H1 (cell line): ENCODE measurements around the gene LRRK1. TPM values are rescaled to one million over a fixed set of nuclear protein-coding genes. Genes with fewer than 3 reads are reported as not detected.

Source experiments
- CTCF ChIA-PET: fragments of 300-600 bp; sonication (Branson Sonifier 250); formaldehyde crosslinking; loops from one replicate; lab custom pipeline; 2021; ENCODE audit not compliant: partially characterized antibody; lab: Charles Lee
- POLR2A ChIA-PET: fragments of 300-600 bp; sonication (Branson Sonifier 250); formaldehyde crosslinking; loops from one replicate; lab custom pipeline; 2021; ENCODE audit warnings: inconsistent platforms; ENCODE audit not compliant: partially characterized antibody; lab: Charles Lee
- DNase-seq, 2 experiments: peaks; one replicate each; pipeline versions ENCODE4 v3.0.0 to v3.0.0-alpha.2; 2010 to 2022; ENCODE audit warnings: low spot score in 2 of 2, low read depth in 1 of 2, mixed read lengths in 1 of 2
- FAIRE-seq: peaks from 2 replicates; lab custom pipeline; 2011; peaks lifted over from hg19 to GRCh38; lab: Jason Lieb, UNC
- H2AFZ ChIP-seq: 2 replicates; pipeline ENCODE4 v1.8.1; 2012; ENCODE audit warnings: low read length, inconsistent platforms
- H2AK5ac ChIP-seq: 2 replicates; pipeline ENCODE4 v1.6.1; 2013; ENCODE audit warnings: low read depth, low read length
- H2BK120ac ChIP-seq: replicated peaks from 2 replicates; pipeline ENCODE3; 2013; ENCODE audit warnings: low read depth, low read length, inconsistent platforms
- H2BK12ac ChIP-seq: 2 replicates; pipeline ENCODE4 v1.6.1; 2013; ENCODE audit warnings: low read depth, low read length
- H2BK15ac ChIP-seq: 2 replicates; pipeline ENCODE4 v1.6.1; 2013; ENCODE audit warnings: low read length
- H2BK20ac ChIP-seq: 2 replicates; pipeline ENCODE4 v1.6.1; 2013; ENCODE audit warnings: low read length
- H2BK5ac ChIP-seq: 2 replicates; pipeline ENCODE4 v1.6.1; 2013; ENCODE audit warnings: low read depth, low read length
- H3K14ac ChIP-seq: 2 replicates; pipeline ENCODE4 v1.6.1; 2013; ENCODE audit warnings: inconsistent platforms; ENCODE audit not compliant: insufficient read length
- H3K18ac ChIP-seq: 2 replicates; pipeline ENCODE4 v1.6.1; 2013; ENCODE audit warnings: low read length; ENCODE audit errors: extremely low read depth
- H3K23ac ChIP-seq: 2 replicates; pipeline ENCODE4 v1.6.1; 2013; ENCODE audit warnings: inconsistent platforms; ENCODE audit not compliant: insufficient read length
- H3K23me2 ChIP-seq: 2 replicates; pipeline ENCODE4 v1.6.1; 2013; ENCODE audit warnings: low read depth, low read length
- H3K27ac ChIP-seq: 2 replicates; pipeline ENCODE4 v1.6.1; 2011; ENCODE audit warnings: low read depth, low read length, inconsistent platforms
- H3K27me3 ChIP-seq, 4 experiments: replicated peaks in 1 of 4; 1 replicate in 1 of 4; 2 replicates in 3 of 4; pipeline versions ENCODE4 v1.6.1 to v1.8.1; 2011 to 2013; ENCODE audit warnings: low read length in 3 of 4, mild to moderate bottlenecking in 3 of 4, inconsistent platforms in 2 of 4, mixed read lengths in 2 of 4, moderate library complexity in 1 of 4; ENCODE audit not compliant: control insufficient read depth in 3 of 4, insufficient read depth in 3 of 4; ENCODE audit errors: extremely low read depth in 1 of 4
- H3K36me3 ChIP-seq, 4 experiments: 2 replicates each; pipeline versions ENCODE4 v1.6.1 to v1.8.1; 2011 to 2013; ENCODE audit warnings: mild to moderate bottlenecking in 4 of 4, low read length in 3 of 4, moderate library complexity in 2 of 4, control low read depth in 1 of 4, inconsistent platforms in 1 of 4; ENCODE audit not compliant: insufficient read depth in 4 of 4, control insufficient read depth in 2 of 4
- H3K4ac ChIP-seq: replicated peaks from 2 replicates; pipeline ENCODE3; 2013; ENCODE audit warnings: low read length, low read depth, mixed read lengths, inconsistent platforms; ENCODE audit not compliant: insufficient read length
- H3K4me1 ChIP-seq, 4 experiments: replicated peaks in 1 of 4; 1 replicate in 1 of 4; 2 replicates in 3 of 4; pipeline versions ENCODE4 v1.6.1 to v1.8.1; 2011 to 2013; ENCODE audit warnings: low read length in 3 of 4, inconsistent platforms in 2 of 4, mixed read lengths in 1 of 4; ENCODE audit not compliant: insufficient read depth in 4 of 4, control insufficient read depth in 3 of 4
- H3K4me2 ChIP-seq, 2 experiments: 2 replicates each; pipeline versions ENCODE4 v1.6.1 to v1.8.1; 2011 to 2013; ENCODE audit warnings: low read depth in 2 of 2, low read length in 2 of 2, control low read depth in 1 of 2, inconsistent platforms in 1 of 2, mild to moderate bottlenecking in 1 of 2; ENCODE audit not compliant: insufficient read depth in 1 of 2
- H3K4me3 ChIP-seq, 4 experiments: fragments of 200-600, 300-600 bp in 1 of 4; sonication (generic), shearing (Covaris generic), sonication (Bioruptor Twin) in 1 of 4; 2 replicates each; pipeline versions ENCODE4 v1.5.1 to v1.8.1; 2011 to 2016; ENCODE audit warnings: low read length in 4 of 4, low read depth in 3 of 4, control low read depth in 2 of 4, inconsistent platforms in 2 of 4, mild to moderate bottlenecking in 2 of 4, mixed read lengths in 1 of 4, moderate library complexity in 1 of 4; ENCODE audit not compliant: insufficient read depth in 2 of 4; ENCODE audit errors: extremely low read depth in 1 of 4
- H3K56ac ChIP-seq: replicated peaks from 2 replicates; pipeline ENCODE3; 2013; ENCODE audit warnings: low read depth, mild to moderate bottlenecking, mixed read lengths, low read length, inconsistent platforms; ENCODE audit not compliant: insufficient read length
- H3K79me1 ChIP-seq: 2 replicates; pipeline ENCODE4 v1.6.1; 2013; ENCODE audit warnings: low read depth, low read length, control low read depth
- H3K79me2 ChIP-seq, 2 experiments: 2 replicates each; pipeline versions ENCODE4 v1.6.1 to v1.8.1; 2012 to 2013; ENCODE audit warnings: low read length in 2 of 2, mild to moderate bottlenecking in 2 of 2, inconsistent platforms in 1 of 2; ENCODE audit not compliant: insufficient read depth in 2 of 2, control insufficient read depth in 1 of 2
- H3K9ac ChIP-seq, 4 experiments: replicated peaks in 1 of 4; 1 replicate in 1 of 4; 2 replicates in 3 of 4; pipeline versions ENCODE4 v1.6.1 to v1.8.1; 2011 to 2013; ENCODE audit warnings: low read depth in 3 of 4, low read length in 3 of 4, control low read depth in 2 of 4, mild to moderate bottlenecking in 2 of 4, moderate library complexity in 2 of 4, inconsistent platforms in 1 of 4; ENCODE audit errors: extremely low read depth in 1 of 4
- H3K9me3 ChIP-seq, 2 experiments: 2 replicates each; pipeline versions ENCODE4 v1.6.1 to v1.8.1; 2012 to 2013; ENCODE audit warnings: mild to moderate bottlenecking in 2 of 2, moderate library complexity in 2 of 2, control low read depth in 1 of 2, inconsistent platforms in 1 of 2, low read depth in 1 of 2, low read length in 1 of 2, mixed read lengths in 1 of 2; ENCODE audit not compliant: insufficient read depth in 2 of 2
- H4K20me1 ChIP-seq, 2 experiments: replicated peaks in 1 of 2; 2 replicates each; pipeline versions ENCODE3 to v1.8.1; 2011 to 2013; ENCODE audit warnings: inconsistent platforms in 2 of 2, low read length in 2 of 2, mild to moderate bottlenecking in 1 of 2; ENCODE audit not compliant: insufficient read depth in 2 of 2, control insufficient read depth in 1 of 2
- H4K5ac ChIP-seq: 2 replicates; pipeline ENCODE4 v1.6.1; 2013; ENCODE audit warnings: low read length, low read depth, mixed read lengths, inconsistent platforms; ENCODE audit not compliant: insufficient read length
- H4K8ac ChIP-seq: 2 replicates; pipeline ENCODE4 v1.8.0; 2013; ENCODE audit warnings: mild to moderate bottlenecking, moderate library complexity, low read length, inconsistent platforms; ENCODE audit not compliant: insufficient read depth; ENCODE audit errors: extremely low read depth
- H4K91ac ChIP-seq: replicated peaks from 2 replicates; pipeline ENCODE3; 2013; ENCODE audit warnings: low read length, mixed read lengths, inconsistent platforms; ENCODE audit not compliant: insufficient read length
- ATF2 ChIP-seq: IDR thresholded peaks from 2 replicates; pipeline ENCODE4 v1.6.1; 2012; ENCODE audit warnings: low read length, inconsistent platforms
- CREB1 ChIP-seq: IDR thresholded peaks from 2 replicates; pipeline ENCODE4 v1.6.1; 2012; ENCODE audit warnings: inconsistent platforms
- FOSL1 ChIP-seq: IDR thresholded peaks from 2 replicates; pipeline ENCODE4 v1.6.1; 2011; ENCODE audit warnings: mild to moderate bottlenecking, low read depth, low read length, moderate library complexity; ENCODE audit not compliant: insufficient read depth
- GABPA ChIP-seq: IDR thresholded peaks from 2 replicates; pipeline ENCODE4 v1.6.1; 2011; ENCODE audit warnings: mild to moderate bottlenecking, low read length, moderate library complexity, borderline replicate concordance; ENCODE audit not compliant: insufficient read depth
- PHF8 ChIP-seq: fragments of 200-600 bp; sonication (generic); conservative IDR thresholded peaks from 2 replicates; pipeline ENCODE4 v1.7.1; 2012; ENCODE audit warnings: low read depth, mild to moderate bottlenecking, inconsistent platforms, low read length, moderate library complexity
- POLR2AphosphoS5 ChIP-seq: IDR thresholded peaks from 2 replicates; pipeline ENCODE4 v1.6.1; 2011; ENCODE audit warnings: low read depth, low read length
- RBBP5 ChIP-seq: IDR thresholded peaks from 2 replicates; pipeline ENCODE4 v1.7.1; 2012; ENCODE audit warnings: low read depth, mild to moderate bottlenecking, inconsistent platforms, low read length, moderate library complexity, borderline replicate concordance
- RXRA ChIP-seq: IDR thresholded peaks from 2 replicates; pipeline ENCODE4 v1.6.1; 2011; ENCODE audit warnings: low read depth, mild to moderate bottlenecking, low read length, moderate library complexity; ENCODE audit not compliant: insufficient read depth
- SIN3A ChIP-seq, 2 experiments: IDR thresholded peaks in 1 of 2; conservative IDR thresholded peaks in 1 of 2; 2 replicates each; pipeline ENCODE4 v1.6.1; 2011 to 2012; ENCODE audit warnings: low read length in 2 of 2, improper control_type of control experiment in 1 of 2, low read depth in 1 of 2, mild to moderate bottlenecking in 1 of 2
- SIRT6 ChIP-seq: IDR thresholded peaks from one replicate; pipeline ENCODE4 v1.7.1; 2012; ENCODE audit warnings: low read length, inconsistent platforms
- TAF7 ChIP-seq: optimal IDR thresholded peaks from 2 replicates; pipeline ENCODE3; 2011; ENCODE audit warnings: low read depth, mild to moderate bottlenecking, inconsistent platforms, low read length, moderate library complexity, borderline replicate concordance
- TBP ChIP-seq: IDR thresholded peaks from 2 replicates; pipeline ENCODE4 v1.6.1; 2011; ENCODE audit warnings: low read depth, low read length, improper control_type of control experiment
- WGBS, 2 experiments: shearing (Covaris generic) in 1 of 2; methylation state at CpG; one replicate each; pipeline versions ENCODE4 v1.1.6 to v1.1.7; 2013 to 2015; ENCODE audit warnings: low lambda C conversion rate in 2 of 2, mixed read lengths in 2 of 2, inconsistent platforms in 1 of 2, low coverage in 1 of 2, missing lambda C conversion rate in 1 of 2; ENCODE audit not compliant: insufficient replicate concordance in 2 of 2, insufficient coverage in 1 of 2, insufficient read length in 1 of 2; ENCODE audit errors: extremely low coverage in 1 of 2, missing lambda C conversion rate in 1 of 2; 5-methylcytosine and 5-hydroxymethylcytosine counted together
- polyA plus RNA-seq, 7 experiments: library from polyadenylated mRNA; depleted of rRNA in 3 of 7; stranded (reverse) in 5 of 7; unstranded in 2 of 7; fragments of >200 nt in 5 of 7; fragments of 200-250 nt in 2 of 7; gene quantifications; 1 replicate in 5 of 7; 2 replicates in 1 of 7; 4 replicates in 1 of 7; pipeline versions ENCODE4 v1.2.1 to v1.2.3, GENCODE V29; 2011 to 2013; ENCODE audit warnings: missing spikeins in 2 of 7, mixed read lengths in 2 of 7
- total RNA-seq: library from RNA; stranded (reverse); fragmentation: NEBNext Ultra II Directional; extraction: Animal tissue kit (Norgen Biotek cat#: 25700); gene quantifications from 2 replicates; pipeline ENCODE4 v1.2.1, GENCODE V29; 2021

The LRRK1 gene
- total and polyA plus RNA-seq, 2 of the 8 experiments (the other 6 are each of a cell fraction or from before 2014, with no cell fraction given) = 1.2 to 3.6 TPM

GRCh38 chr15:101054116-101054515 lies 135.0 kb downstream of the LRRK1 start:
- H4K5ac ChIP-seq = no peak overlapping the region
- peaks cover 2% of the 10 kb centered on the region; the same call in 1 of the 2 replicates for H3K23me2 ChIP-seq
- no peak overlapping the region for H3K14ac ChIP-seq
- H3K79me1 ChIP-seq = no peaks in the 10 kb centered on the region
- no peak overlapping the region for H2BK5ac ChIP-seq
- no peak overlapping the region for H2AK5ac ChIP-seq
- DNase-seq (peak in 1 of 2 experiments; percentile 35), FAIRE-seq (no peak)
- H3K36me3 ChIP-seq = no peaks in the 10 kb centered on the region
- H2BK120ac ChIP-seq = no peak overlapping the region
- no peak overlapping the region for H3K27ac ChIP-seq
- no peaks in the 10 kb centered on the region for H3K79me2 ChIP-seq
- WGBS, 2 experiments = 85% methylated on average over 9 of the region's 9 CpGs; no CpG with 5 or more reads in 1 of the 2 experiments
- no peak overlapping the region for H4K91ac ChIP-seq
- H2BK20ac ChIP-seq = 0 out of 2 replicates have a peak overlapping the region, but pooled peaks have one; percentile 5
- ChIA-PET POLR2A (interaction anchor here (0.6 to 0.8 kb wide), 2 partner anchors 8 to 15 kb away, joined by 3 to 4 read pairs; no protein-coding TSS in a partner anchor), CTCF (interaction anchor here (0.7 to 2.8 kb wide), 10 partner anchors 10 to 140 kb away, joined by 3 to 18 read pairs (median 4); no protein-coding TSS in a partner anchor)
- no peaks in the 10 kb centered on the region; a peak in 1 of 7 replicates for H3K4me1 ChIP-seq
- H2BK12ac ChIP-seq = peak overlapping the region; percentile 13; the same call in 1 of the 2 replicates
- no peak overlapping the region for H3K4me3 ChIP-seq
- H3K27me3 ChIP-seq = no peaks in the 10 kb centered on the region
- H2AFZ ChIP-seq = no peak overlapping the region
- no peak overlapping the region for H4K8ac ChIP-seq
- H3K4ac ChIP-seq = no peak overlapping the region
- no peaks in the 10 kb centered on the region for H3K9me3 ChIP-seq
- no peak overlapping the region for H3K4me2 ChIP-seq
- no peak overlapping the region for H3K56ac ChIP-seq
- H4K20me1 ChIP-seq = no peaks in the 10 kb centered on the region
- no peak overlapping the region for H3K23ac ChIP-seq
- no peak overlapping the region for H3K18ac ChIP-seq
- no peak overlapping the region for H3K9ac ChIP-seq
- no peak overlapping the region for H2BK15ac ChIP-seq
- TF ChIP-seq CREB1 = no peak
- no peak for TF ChIP-seq TAF7
- no peak for TF ChIP-seq GABPA
- no peak for TF ChIP-seq SIN3A (conservative IDR thresholded peaks at IDR 0.05 in 1 of 2, IDR thresholded peaks at IDR 0.05 in 1 of 2; ENCODE audit: low read depth in 1 of 2, low read length in 2 of 2)
- no peak for TF ChIP-seq TBP
- TF ChIP-seq PHF8 = no peak
- TF ChIP-seq POLR2AphosphoS5 = no peak
- no peak for TF ChIP-seq SIRT6
- TF ChIP-seq RXRA = no peak
- TF ChIP-seq RBBP5 = no peak
- no peak for TF ChIP-seq ATF2
- TF ChIP-seq FOSL1 = no peak
